ENCODE measurements around the gene NUB1. TPM values are rescaled to one million over a fixed set of nuclear protein-coding genes. Genes with fewer than 3 reads are reported as not detected.

The NUB1 gene
- total RNA-seq, 1 donor from 2014 or later: 61.7 TPM

DNA sequence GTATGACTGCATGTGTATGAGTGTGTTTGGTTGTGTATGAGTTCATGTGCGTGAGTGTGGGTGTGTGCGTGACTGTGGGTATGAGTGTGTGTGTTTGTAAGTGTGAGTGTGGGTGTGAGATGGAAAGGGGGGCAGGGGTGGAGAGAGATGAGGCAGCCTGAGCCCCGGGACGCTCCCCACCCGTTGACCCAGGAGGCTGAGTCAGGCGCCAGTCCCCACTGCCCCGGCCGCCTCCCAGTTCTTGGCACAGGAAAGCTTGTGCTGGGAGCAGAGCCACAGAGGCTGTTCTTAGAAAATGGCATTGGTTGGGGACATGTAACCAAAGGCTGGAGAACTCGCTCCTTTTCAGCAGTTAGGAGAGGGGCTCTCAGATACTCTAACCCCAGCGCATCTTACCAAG lies 27.8 kb upstream of the NUB1 start:
- Histone ChIP-seq H2AFZ (replicated peaks) (no peak overlapping the region), H3K9me3 (ENCODE audit: low read depth) (no peaks in the 10 kb centered on the region), H3K27ac (no peak overlapping the region), H3K4me2 (no peak overlapping the region), H3K4me1 (no peaks in the 10 kb centered on the region), H3K9ac (no peak overlapping the region), H3K4me3 (no peak overlapping the region), H4K20me1 (ENCODE audit: low read depth) (no peaks in the 10 kb centered on the region), H3K27me3 (no peaks in the 10 kb centered on the region), H3F3A (ENCODE audit: low read depth) (peaks cover 9% of the 10 kb centered on the region), H3K79me2 (ENCODE audit: low read depth) (no peaks in the 10 kb centered on the region), H3K36me3 (no peaks in the 10 kb centered on the region)
- Mint-ChIP-seq H3K27ac (no peak overlapping the region), H3K4me3 (no peak overlapping the region), H3K36me3 (no peaks in the 10 kb centered on the region), H3K4me1 (no peaks in the 10 kb centered on the region), H3K27me3 (ENCODE audit: insufficient read depth, low read depth) (peaks cover 2% of the 10 kb centered on the region), H3K9me3 (peaks cover 7% of the 10 kb centered on the region)
- no peak for DNase-seq (ENCODE audit: low spot score)
- TF ChIP-seq EZH2 (IDR thresholded peaks at IDR 0.05) (no peak), EZH2phosphoT487 (IDR thresholded peaks at IDR 0.05) (no peak)
- TF ChIP-seq, protein P1, sequence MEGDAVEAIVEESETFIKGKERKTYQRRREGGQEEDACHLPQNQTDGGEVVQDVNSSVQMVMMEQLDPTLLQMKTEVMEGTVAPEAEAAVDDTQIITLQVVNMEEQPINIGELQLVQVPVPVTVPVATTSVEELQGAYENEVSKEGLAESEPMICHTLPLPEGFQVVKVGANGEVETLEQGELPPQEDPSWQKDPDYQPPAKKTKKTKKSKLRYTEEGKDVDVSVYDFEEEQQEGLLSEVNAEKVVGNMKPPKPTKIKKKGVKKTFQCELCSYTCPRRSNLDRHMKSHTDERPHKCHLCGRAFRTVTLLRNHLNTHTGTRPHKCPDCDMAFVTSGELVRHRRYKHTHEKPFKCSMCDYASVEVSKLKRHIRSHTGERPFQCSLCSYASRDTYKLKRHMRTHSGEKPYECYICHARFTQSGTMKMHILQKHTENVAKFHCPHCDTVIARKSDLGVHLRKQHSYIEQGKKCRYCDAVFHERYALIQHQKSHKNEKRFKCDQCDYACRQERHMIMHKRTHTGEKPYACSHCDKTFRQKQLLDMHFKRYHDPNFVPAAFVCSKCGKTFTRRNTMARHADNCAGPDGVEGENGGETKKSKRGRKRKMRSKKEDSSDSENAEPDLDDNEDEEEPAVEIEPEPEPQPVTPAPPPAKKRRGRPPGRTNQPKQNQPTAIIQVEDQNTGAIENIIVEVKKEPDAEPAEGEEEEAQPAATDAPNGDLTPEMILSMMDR (IDR thresholded peaks at IDR 0.05): no peak

- Mint-ChIP-seq H3K4me3 (no peak overlapping the region), H3K27me3 (ENCODE audit: insufficient read depth, low read depth) (peaks cover 5% of the 10 kb centered on the region), H3K27ac (no peak overlapping the region), H3K36me3 (no peaks in the 10 kb centered on the region), H3K9me3 (peaks cover 11% of the 10 kb centered on the region), H3K4me1 (no peaks in the 10 kb centered on the region)
- Histone ChIP-seq H3K36me3 (no peaks in the 10 kb centered on the region), H3K9ac (no peak overlapping the region), H3K27me3 (no peaks in the 10 kb centered on the region), H3F3A (ENCODE audit: low read depth) (peaks cover 9% of the 10 kb centered on the region), H3K27ac (no peak overlapping the region), H3K4me1 (no peaks in the 10 kb centered on the region), H3K9me3 (ENCODE audit: low read depth) (no peaks in the 10 kb centered on the region), H4K20me1 (ENCODE audit: low read depth) (no peaks in the 10 kb centered on the region), H3K79me2 (ENCODE audit: low read depth) (no peaks in the 10 kb centered on the region), H3K4me3 (no peak overlapping the region), H3K4me2 (no peak overlapping the region), H2AFZ (replicated peaks) (no peak overlapping the region)
- TF ChIP-seq EZH2phosphoT487 (IDR thresholded peaks at IDR 0.05) (no peak), EZH2 (IDR thresholded peaks at IDR 0.05) (no peak)
- TF ChIP-seq, protein P1 (IDR thresholded peaks at IDR 0.05): no peak
- no peak for DNase-seq (ENCODE audit: low spot score)
Observed at GRCh38 chr7:151314401-151314800, 27.2 kb upstream of the NUB1 start.

GRCh38 chr7:151315038-151315655 lies 26.5 kb upstream of the NUB1 start:
- Histone ChIP-seq H3K27ac (no peak overlapping the region), H3K79me2 (ENCODE audit: low read depth) (no peaks in the 10 kb centered on the region), H3K27me3 (no peaks in the 10 kb centered on the region), H3K4me1 (no peaks in the 10 kb centered on the region), H3K4me2 (no peak overlapping the region), H2AFZ (replicated peaks) (no peak overlapping the region), H3K36me3 (no peaks in the 10 kb centered on the region), H3F3A (ENCODE audit: low read depth) (peaks cover 9% of the 10 kb centered on the region), H3K4me3 (no peak overlapping the region), H4K20me1 (ENCODE audit: low read depth) (no peaks in the 10 kb centered on the region), H3K9ac (no peak overlapping the region), H3K9me3 (ENCODE audit: low read depth) (no peaks in the 10 kb centered on the region)
- Mint-ChIP-seq H3K4me3 (no peak overlapping the region), H3K4me1 (no peaks in the 10 kb centered on the region), H3K9me3 (peaks cover 19% of the 10 kb centered on the region), H3K27ac (no peak overlapping the region), H3K27me3 (ENCODE audit: insufficient read depth, low read depth) (peaks cover 7% of the 10 kb centered on the region), H3K36me3 (no peaks in the 10 kb centered on the region)
- TF ChIP-seq EZH2 (IDR thresholded peaks at IDR 0.05): no peak
- TF ChIP-seq, protein P1 (IDR thresholded peaks at IDR 0.05): peak; percentile 86
- DNase-seq (ENCODE audit: low spot score): peak; percentile 79
